PC-3 (cell line): ENCODE data around the gene NEGR1. TPM values are rescaled to one million over a fixed set of nuclear protein-coding genes. Genes with fewer than 3 reads are reported as not detected.
A peak's percentile ranks its signal among the peaks of the same experiment; 100 is the strongest.

Source experiments
- ATAC-seq: fragments of 200-7000 bp; cut with Tn5 transposase; 2 replicates; pipeline ENCODE4 v1.9.1; 2020; ENCODE audit warnings: mild to moderate bottlenecking, moderate library complexity
- BruUV-seq: library from RNA; stranded (reverse); fragments of 400-500 nt; replicated peaks from 2 replicates; lab custom pipeline; 2021; lab: Mats Ljungman, UMichigan
- CTCF ChIA-PET: fragments of 300-600 bp; sonication (Branson Sonifier 250); formaldehyde crosslinking; loops from one replicate; lab custom pipeline; 2022; ENCODE audit warnings: antibody characterized with exemption; lab: Charles Lee
- POLR2A ChIA-PET: fragments of 300-600 bp; sonication (Branson Sonifier 250); formaldehyde crosslinking; loops from one replicate; lab custom pipeline; 2022; ENCODE audit warnings: antibody characterized with exemption; ENCODE audit not compliant: unreplicated experiment; lab: Charles Lee
- DNase-seq: peaks from one replicate; pipeline ENCODE4 v3.0.0-alpha.2; 2015
- H2AFZ ChIP-seq: fragments of 300-600 bp; sonication (generic); 2 replicates; pipeline ENCODE4 v1.6.0; 2016; ENCODE audit warnings: antibody characterized with exemption, low read length
- H3F3A ChIP-seq: fragments of 300-600 bp; sonication (generic); one replicate; pipeline ENCODE4 v1.6.0; 2017; ENCODE audit warnings: antibody characterized with exemption, low read length, control low read depth, mild to moderate bottlenecking; ENCODE audit not compliant: unreplicated experiment
- H3K27ac ChIP-seq: fragments of 300-600 bp; sonication (generic); 2 replicates; pipeline ENCODE4 v1.5.1; 2016; ENCODE audit warnings: mild to moderate bottlenecking, low read length
- H3K27me3 ChIP-seq: fragments of 300-600 bp; sonication (generic); 2 replicates; pipeline ENCODE4 v1.6.1; 2016; ENCODE audit warnings: low read length, mixed read lengths
- H3K36me3 ChIP-seq: fragments of 300-600 bp; sonication (generic); 2 replicates; pipeline ENCODE4 v1.6.1; 2016; ENCODE audit warnings: low read depth, mixed run types, low read length, mixed read lengths
- H3K4me1 ChIP-seq: fragments of 300-600 bp; sonication (generic); 2 replicates; pipeline ENCODE4 v1.5.1; 2016; ENCODE audit warnings: low read length; ENCODE audit not compliant: insufficient read depth
- H3K4me2 ChIP-seq: fragments of 300-600 bp; sonication (generic); 2 replicates; pipeline ENCODE4 v1.6.0; 2016; ENCODE audit warnings: low read length
- H3K4me3 ChIP-seq: fragments of 300-600 bp; sonication (generic); 2 replicates; pipeline ENCODE4 v1.5.1; 2016; ENCODE audit warnings: mild to moderate bottlenecking, low read length, mixed read lengths
- H3K79me2 ChIP-seq: fragments of 300-600 bp; sonication (generic); 2 replicates; pipeline ENCODE4 v1.6.1; 2017; ENCODE audit warnings: low read length, mixed read lengths
- H3K9ac ChIP-seq: fragments of 300-600 bp; sonication (generic); 2 replicates; pipeline ENCODE4 v1.6.0; 2016; ENCODE audit warnings: mild to moderate bottlenecking, low read length
- H3K9me2 ChIP-seq: fragments of 300-600 bp; sonication (generic); replicated peaks from 2 replicates; pipeline ENCODE4 v1.6.1; 2016; ENCODE audit warnings: mixed run types, low read length, mixed read lengths
- H3K9me3 ChIP-seq: fragments of 300-600 bp; sonication (generic); 2 replicates; pipeline ENCODE4 v1.6.1; 2016; ENCODE audit warnings: low read length, mixed read lengths
- H4K20me1 ChIP-seq: fragments of 300-600 bp; sonication (generic); 2 replicates; pipeline ENCODE4 v1.6.1; 2016; ENCODE audit warnings: low read length, mixed read lengths
- CTCF ChIP-seq: fragments of 300-600 bp; sonication (generic); conservative IDR thresholded peaks from 2 replicates; pipeline ENCODE4 v1.5.1; 2017; ENCODE audit warnings: antibody characterized with exemption, low read depth, mild to moderate bottlenecking, low read length
- EZH2 ChIP-seq: fragments of 300-600 bp; sonication (generic); IDR thresholded peaks from one replicate; pipeline ENCODE4 v1.6.1; 2017; ENCODE audit warnings: antibody characterized with exemption, mild to moderate bottlenecking, low read length; ENCODE audit not compliant: unreplicated experiment
- EZH2phosphoT487 ChIP-seq: fragments of 300-600 bp; sonication (generic); IDR thresholded peaks from 2 replicates; pipeline ENCODE4 v1.6.1; 2018; ENCODE audit warnings: mild to moderate bottlenecking, antibody characterized with exemption, low read length, borderline replicate concordance
- intact Hi-C: fragments of 100-400 bp; cut with micrococcal nuclease; formaldehyde crosslinking; loops from 2 replicates; pipeline ENCODE4 v1.9.0; 2023
- total RNA-seq: library from RNA; depleted of rRNA; stranded (reverse); fragments of >200 nt; gene quantifications from 2 replicates; pipeline ENCODE4 v1.2.3, GENCODE V29; 2014

Gene NEGR1
- total RNA-seq, 1 experiment from 2014 or later, result 3.4 TPM

GRCh38 chr1:71640998-71641397 lies 641.3 kb downstream of the NEGR1 start:
- H3K27me3 ChIP-seq, result no peaks in the 10 kb centered on the region

GRCh38 chr1:71640116-71640515 lies 642.2 kb downstream of the NEGR1 start:
- Histone ChIP-seq H3K4me1 (peaks cover 5% of the 10 kb centered on the region; the same call in 1 of the 2 replicates), H3K4me3 (no peak overlapping the region), H3F3A (no peaks in the 10 kb centered on the region), H3K9ac (no peak overlapping the region), H4K20me1 (no peaks in the 10 kb centered on the region), H3K4me2 (no peak overlapping the region), H3K27me3 (no peaks in the 10 kb centered on the region), H3K79me2 (no peaks in the 10 kb centered on the region), H3K9me3 (no peaks in the 10 kb centered on the region), H3K36me3 (no peaks in the 10 kb centered on the region), H3K9me2 (no peaks in the 10 kb centered on the region), H3K27ac (no peak overlapping the region), H2AFZ (no peak overlapping the region)
- ATAC-seq (no peak), DNase-seq (no peak)
- BruUV-seq, result no TSS peak
- intact Hi-C loops, result no loop called here
- TF ChIP-seq EZH2phosphoT487 (no peak), EZH2 (no peak), CTCF (no peak)
- POLR2A ChIA-PET, result no interaction called here
- CTCF ChIA-PET, result no interaction called here

More at GRCh38 chr1:71640998-71641397, 641.3 kb downstream of the NEGR1 start:
- ATAC-seq (no peak), DNase-seq (no peak)
- H3K27ac ChIP-seq, result no peak overlapping the region
- H3K9me3 ChIP-seq, result no peaks in the 10 kb centered on the region
- no peaks in the 10 kb centered on the region for H3F3A ChIP-seq
- CTCF ChIA-PET, result no interaction called here
- H2AFZ ChIP-seq, result no peak overlapping the region
- H3K79me2 ChIP-seq, result no peaks in the 10 kb centered on the region
- H3K4me3 ChIP-seq, result no peak overlapping the region
- peaks cover 5% of the 10 kb centered on the region; the same call in 1 of the 2 replicates for H3K4me1 ChIP-seq
- TF ChIP-seq CTCF, result no peak
- H4K20me1 ChIP-seq, result no peaks in the 10 kb centered on the region
- no peak overlapping the region for H3K4me2 ChIP-seq
- H3K9ac ChIP-seq, result no peak overlapping the region
- H3K9me2 ChIP-seq, result no peaks in the 10 kb centered on the region
- no peaks in the 10 kb centered on the region for H3K36me3 ChIP-seq
- no TSS peak for BruUV-seq
- POLR2A ChIA-PET, result no interaction called here
- intact Hi-C loops, result no loop called here

- ChIA-PET CTCF (no interaction called here), POLR2A (no interaction called here)
- Histone ChIP-seq H3K27ac (no peak overlapping the region), H4K20me1 (no peaks in the 10 kb centered on the region), H3K36me3 (no peaks in the 10 kb centered on the region), H3K9ac (no peak overlapping the region), H3K4me3 (no peak overlapping the region), H3K4me2 (no peak overlapping the region), H3F3A (no peaks in the 10 kb centered on the region), H2AFZ (no peak overlapping the region), H3K9me2 (no peaks in the 10 kb centered on the region), H3K9me3 (no peaks in the 10 kb centered on the region), H3K27me3 (no peaks in the 10 kb centered on the region), H3K79me2 (no peaks in the 10 kb centered on the region), H3K4me1 (peaks cover 5% of the 10 kb centered on the region; the same call in 1 of the 2 replicates)
- intact Hi-C loops, result no loop called here
- DNase-seq, result peak; percentile 61
- ATAC-seq, result peak; percentile 81
- BruUV-seq, result no TSS peak
- no peak for TF ChIP-seq CTCF
- no peak for TF ChIP-seq EZH2phosphoT487
- no peak for TF ChIP-seq EZH2
These were observed 644.1 kb downstream of the NEGR1 start for GRCh38 chr1:71638081-71638766.
